ENCODE data around the gene FAM131B. TPM values are rescaled to one million over a fixed set of nuclear protein-coding genes. Genes with fewer than 3 reads are reported as not detected.
A peak's percentile ranks its signal among the peaks of the same experiment; 100 is the strongest.

FAM131B gene
- total and polyA plus RNA-seq, 7 donors: under 0.01 to 15.7 (median 6.4) TPM

GRCh38 chr7:143391462-143392404 lies 29.2 kb upstream of the FAM131B start:
- Histone ChIP-seq H3K27me3 (no peaks in the 10 kb centered on the region), H3K36me3 (peaks cover 22 to 50% (median 34%) of the 10 kb centered on the region in 4 donors), H3K4me1 (peaks cover 0 to 67% (median 66%) of the 10 kb centered on the region in 4 donors), H3K27ac (peak overlapping the region; percentile 97 to 100 (median 100)), H3K4me3 (peak overlapping the region in 2 of 4 donors; percentile 1 to 6), H3K9me3 (no peaks in the 10 kb centered on the region)
- DNase-seq: peak; percentile 91
- 69 to 72% methylated on average over 24 of the region's 24 CpGs for WGBS, 2 donors
- intact Hi-C loops (cut with DNase I): no loop called here
- TF ChIP-seq POLR2A (IDR thresholded peaks at IDR 0.05) (peak in 1 of 2 donors; percentile 44), EP300 (IDR thresholded peaks at IDR 0.05) (no peak), POLR2AphosphoS5 (IDR thresholded peaks at IDR 0.05) (peak; percentile 69 to 89 (median 76)), CTCF (IDR thresholded peaks at IDR 0.05) (no peak)

- H3K9me3 ChIP-seq: no peaks in the 10 kb centered on the region
- peak overlapping the region; percentile 97 to 100 (median 100) for H3K27ac ChIP-seq
- no peaks in the 10 kb centered on the region for H3K27me3 ChIP-seq
- H3K36me3 ChIP-seq: peaks cover 22 to 50% (median 36%) of the 10 kb centered on the region in 4 donors
- no peak for TF ChIP-seq CTCF (IDR thresholded peaks at IDR 0.05)
- TF ChIP-seq EP300 (IDR thresholded peaks at IDR 0.05): no peak
- no peak for TF ChIP-seq POLR2A (IDR thresholded peaks at IDR 0.05)
- TF ChIP-seq POLR2AphosphoS5 (IDR thresholded peaks at IDR 0.05): no peak
- WGBS, 2 donors: 88 to 95% methylated on average over 9 of the region's 9 CpGs
- DNase-seq: peak; percentile 64
- peak overlapping the region in 1 of 4 donors; percentile 1 for H3K4me3 ChIP-seq
- peaks cover 0 to 76% (median 75%) of the 10 kb centered on the region in 4 donors for H3K4me1 ChIP-seq
- intact Hi-C loops (cut with DNase I): no loop called here
These were observed 28.3 kb upstream of the FAM131B start for GRCh38 chr7:143390773-143391317.

GRCh38 chr7:143390104-143390772 lies 27.7 kb upstream of the FAM131B start:
- Histone ChIP-seq H3K4me3 (no peak overlapping the region), H3K27ac (peak overlapping the region; percentile 97 to 100 (median 100)), H3K9me3 (no peaks in the 10 kb centered on the region), H3K4me1 (peaks cover 0 to 82% (median 81%) of the 10 kb centered on the region in 4 donors), H3K36me3 (peaks cover 22 to 50% (median 36%) of the 10 kb centered on the region in 4 donors), H3K27me3 (no peaks in the 10 kb centered on the region)
- no peak for DNase-seq
- WGBS, 2 donors: 93 to 94% methylated on average over 10 of the region's 10 CpGs
- intact Hi-C loops (cut with DNase I): no loop called here
- no peak for TF ChIP-seq POLR2AphosphoS5 (IDR thresholded peaks at IDR 0.05)
- no peak for TF ChIP-seq POLR2A (IDR thresholded peaks at IDR 0.05)
- TF ChIP-seq CTCF (IDR thresholded peaks at IDR 0.05): no peak
- no peak for TF ChIP-seq EP300 (IDR thresholded peaks at IDR 0.05)

- H3K9me3 ChIP-seq: no peaks in the 10 kb centered on the region
- H3K27me3 ChIP-seq: no peaks in the 10 kb centered on the region
- H3K27ac ChIP-seq: peak overlapping the region; percentile 97 to 100 (median 100)
- TF ChIP-seq EP300 (IDR thresholded peaks at IDR 0.05): no peak
- TF ChIP-seq CTCF (IDR thresholded peaks at IDR 0.05): no peak
- TF ChIP-seq POLR2A (IDR thresholded peaks at IDR 0.05): no peak
- no peak for TF ChIP-seq POLR2AphosphoS5 (IDR thresholded peaks at IDR 0.05)
- peaks cover 0 to 90% (median 88%) of the 10 kb centered on the region in 4 donors for H3K4me1 ChIP-seq
- DNase-seq: peak; percentile 67
- intact Hi-C loops (cut with DNase I): loop anchor here (10.0 kb wide), 2 partner anchors 515 to 535 kb away; partner anchors contain the start of genes EPHB6 and TCAF1
- WGBS, 2 donors: 90% methylated on average over 15 of the region's 15 CpGs
- H3K36me3 ChIP-seq: peaks cover 22 to 50% (median 36%) of the 10 kb centered on the region in 4 donors
- H3K4me3 ChIP-seq: no peak overlapping the region
These were observed 27.0 kb upstream of the FAM131B start for GRCh38 chr7:143389316-143390103.
